Dermis blood vessel endothelial cell (primary cell): ENCODE data around the gene PPP1R37. TPM values are rescaled to one million over a fixed set of nuclear protein-coding genes. Genes with fewer than 3 reads are reported as not detected.

Experiments used
- DNase-seq: peaks from one replicate; pipeline ENCODE4 v3.0.0; 2010
- total RNA-seq: library from RNA; depleted of rRNA; stranded (reverse); fragments of >200 nt; gene quantifications from 2 replicates; pipeline ENCODE4 v1.2.3, GENCODE V29; 2014

Gene PPP1R37
- total RNA-seq, 1 donor from 2014 or later = 39.7 TPM

DNA sequence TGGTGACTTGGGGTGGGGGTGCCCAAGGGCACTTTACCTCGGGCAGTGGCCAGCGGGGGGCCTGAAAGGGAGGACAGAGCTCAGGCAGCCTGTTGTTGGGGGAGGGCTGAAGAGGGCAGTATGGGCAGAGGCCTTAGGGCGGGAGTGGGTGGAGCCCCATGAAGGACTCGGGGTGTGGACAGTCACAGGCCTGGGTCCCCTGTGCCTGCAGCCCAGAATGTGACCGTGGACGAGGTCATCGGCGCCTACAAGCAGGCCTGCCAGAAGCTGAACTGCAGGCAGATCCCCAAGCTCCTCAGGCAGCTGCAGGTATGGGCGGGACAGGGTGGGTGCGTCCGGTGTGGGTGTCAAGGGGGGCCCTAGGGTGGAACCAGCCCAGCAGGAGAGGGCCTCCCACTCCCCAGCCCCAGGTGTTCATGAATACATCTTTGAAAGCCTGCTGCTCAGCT, 45.3 kb downstream of the PPP1R37 start:
- no peak for DNase-seq

DNA sequence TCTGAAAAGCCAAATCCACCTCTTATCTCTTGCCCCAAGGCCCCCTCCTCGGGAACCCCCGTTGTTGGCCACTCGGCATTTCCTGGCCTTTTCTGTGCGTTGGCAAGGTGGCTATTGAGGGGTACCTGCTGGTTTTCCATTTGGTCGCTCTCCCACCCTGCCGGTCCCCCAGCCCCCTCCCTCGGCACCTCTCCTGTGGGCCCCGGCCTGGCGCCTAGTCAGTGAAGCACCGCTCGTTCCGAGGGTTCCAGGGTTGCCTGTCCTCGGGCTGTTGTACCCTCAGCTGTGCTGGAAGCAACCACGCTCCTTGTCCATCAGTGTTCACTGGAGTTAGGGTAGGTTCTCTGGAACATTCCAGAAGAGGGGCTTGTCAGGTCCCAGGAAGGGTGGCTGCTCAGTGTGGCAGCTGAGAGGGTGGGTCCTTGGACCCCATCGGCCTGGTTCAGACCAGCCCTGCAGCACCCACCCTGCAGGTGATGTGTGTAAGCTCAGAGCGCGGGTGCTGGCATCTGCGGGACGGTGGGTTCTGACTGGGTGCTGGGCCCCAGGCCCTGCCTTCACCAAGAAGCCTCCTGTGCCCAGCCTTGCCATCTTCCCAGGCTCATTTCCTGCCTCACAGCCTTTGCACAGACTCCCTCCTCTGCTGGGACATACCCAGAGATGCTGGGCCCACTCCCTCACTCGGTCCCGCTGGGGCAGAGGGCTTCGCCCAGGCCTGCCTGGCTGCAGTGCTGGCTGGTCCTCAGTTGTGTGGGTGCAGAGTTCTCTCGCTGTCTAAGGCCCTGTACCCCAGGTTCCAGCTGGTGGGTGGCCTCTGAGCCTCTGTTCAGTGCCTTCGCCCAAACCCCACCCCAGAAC, 46.5 kb downstream of the PPP1R37 start:
- no peak for DNase-seq

DNA sequence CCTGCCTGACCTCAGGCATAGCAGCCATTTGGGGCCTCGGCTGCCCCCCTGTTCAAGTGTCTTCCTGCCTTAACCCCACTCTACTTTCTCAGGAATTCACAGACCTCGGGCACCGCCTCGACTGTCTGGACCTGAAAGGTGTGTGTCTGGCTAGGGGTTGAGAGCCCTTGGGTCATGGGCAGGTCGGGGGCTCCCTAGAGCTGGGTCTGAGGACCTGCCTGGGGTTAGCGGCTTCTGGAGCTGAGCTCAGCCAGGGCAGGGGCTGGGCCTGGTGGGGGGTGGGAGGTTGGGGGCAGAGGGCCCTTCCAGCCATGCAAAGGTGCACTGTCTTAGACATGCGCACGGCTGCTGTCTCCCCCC, 47.1 kb downstream of the PPP1R37 start:
- no peak for DNase-seq

DNA sequence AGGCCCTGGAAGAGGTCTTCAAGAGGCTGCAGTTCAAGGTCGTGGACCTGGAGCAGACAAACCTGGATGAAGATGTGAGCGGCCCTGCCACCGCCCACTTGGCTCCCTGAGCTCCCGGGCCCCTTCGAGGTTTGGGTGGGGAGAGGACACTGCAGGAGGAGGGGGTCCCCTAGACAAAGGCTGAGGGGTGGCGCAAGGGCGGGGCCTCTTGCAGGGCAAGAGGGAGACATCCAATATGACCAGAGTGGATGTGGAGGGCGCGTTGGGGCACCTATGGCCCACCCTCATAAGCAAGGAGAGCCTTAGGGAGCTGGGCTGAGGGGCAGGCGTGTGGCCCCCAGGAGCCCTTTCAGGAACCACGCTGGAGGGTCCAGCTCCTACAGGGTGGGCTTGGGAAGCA, 47.6 kb downstream of the PPP1R37 start:
- DNase-seq = no peak

DNA sequence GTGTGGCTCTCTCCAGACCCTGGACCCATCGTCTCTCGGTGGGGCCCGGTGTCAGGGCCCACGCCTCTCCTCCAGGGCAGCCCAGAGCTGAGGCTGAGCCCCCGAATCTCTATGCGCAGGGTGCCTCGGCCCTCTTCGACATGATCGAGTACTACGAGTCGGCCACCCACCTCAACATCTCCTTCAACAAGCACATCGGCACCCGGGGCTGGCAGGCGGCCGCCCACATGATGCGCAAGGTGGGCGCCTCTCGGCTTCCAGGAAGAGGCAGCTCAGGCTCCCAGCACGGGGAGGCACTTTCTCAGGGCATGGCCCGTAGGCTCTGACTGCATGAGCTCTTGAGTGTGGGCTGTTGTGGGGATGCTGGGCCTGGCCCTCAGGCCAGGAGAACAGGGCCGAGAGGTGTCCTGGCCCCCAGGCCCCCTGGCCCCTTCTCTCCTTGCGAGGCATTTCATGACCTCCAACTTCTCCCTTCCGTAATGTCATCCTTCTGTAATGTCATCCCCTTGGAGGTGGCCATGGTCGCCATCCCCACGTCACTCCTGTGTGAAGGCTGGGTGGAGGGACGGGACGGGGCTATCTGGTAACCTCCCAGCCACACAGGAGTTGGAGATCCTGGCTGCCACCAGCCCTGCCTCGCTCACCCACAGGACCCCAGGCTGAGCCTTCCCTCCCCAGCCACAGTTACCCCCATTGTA, 48.4 kb downstream of the PPP1R37 start:
- DNase-seq = no peak

DNA sequence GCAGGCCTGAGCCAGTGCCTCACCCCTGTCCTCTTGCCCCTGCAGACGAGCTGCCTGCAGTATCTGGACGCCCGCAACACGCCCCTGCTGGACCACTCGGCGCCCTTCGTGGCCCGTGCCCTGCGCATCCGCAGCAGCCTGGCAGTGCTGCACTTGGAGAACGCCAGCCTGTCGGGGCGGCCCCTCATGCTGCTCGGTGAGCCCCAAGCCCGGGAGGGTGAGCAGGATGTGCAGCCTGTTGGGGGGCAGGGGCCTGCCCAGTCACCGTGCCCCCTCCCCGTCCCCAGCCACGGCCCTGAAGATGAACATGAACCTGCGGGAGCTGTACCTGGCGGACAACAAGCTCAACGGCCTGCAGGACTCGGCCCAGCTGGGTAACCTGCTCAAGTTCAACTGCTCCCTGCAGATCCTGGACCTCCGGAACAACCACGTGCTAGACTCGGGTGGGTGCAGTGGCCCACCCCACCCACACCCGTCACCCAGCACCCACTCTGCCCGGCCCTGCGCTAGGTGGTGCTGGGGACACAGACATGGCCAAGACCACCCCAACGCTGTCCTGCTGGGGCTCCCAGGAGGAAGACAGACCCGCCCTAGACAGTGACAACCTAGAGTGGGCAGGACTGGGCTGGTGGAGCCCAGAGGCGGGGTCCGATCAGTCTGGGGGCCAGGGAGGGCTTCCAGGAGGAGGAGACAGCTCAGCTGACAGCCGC, 49.2 kb downstream of the PPP1R37 start:
- DNase-seq = no peak

DNA sequence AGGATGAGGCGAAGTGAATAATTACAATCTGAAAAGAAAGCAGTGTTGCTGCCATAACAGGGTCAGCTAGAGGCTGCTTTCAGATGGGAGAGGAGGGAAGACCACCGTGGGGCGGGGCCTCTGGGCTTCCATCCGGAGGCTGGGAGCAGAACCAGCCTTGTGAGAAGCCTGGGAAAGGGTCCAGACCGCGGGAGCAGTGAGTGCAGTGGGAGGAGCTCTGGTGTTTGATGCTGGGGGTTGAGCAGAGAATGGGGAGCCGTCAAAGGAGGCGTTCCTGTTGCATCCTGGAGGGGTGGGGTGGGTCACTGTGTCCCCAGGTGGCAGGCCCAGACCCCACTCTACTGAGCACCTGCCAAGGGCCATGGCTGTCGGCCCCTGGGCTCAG, 49.7 kb downstream of the PPP1R37 start:
- DNase-seq = no peak

DNA sequence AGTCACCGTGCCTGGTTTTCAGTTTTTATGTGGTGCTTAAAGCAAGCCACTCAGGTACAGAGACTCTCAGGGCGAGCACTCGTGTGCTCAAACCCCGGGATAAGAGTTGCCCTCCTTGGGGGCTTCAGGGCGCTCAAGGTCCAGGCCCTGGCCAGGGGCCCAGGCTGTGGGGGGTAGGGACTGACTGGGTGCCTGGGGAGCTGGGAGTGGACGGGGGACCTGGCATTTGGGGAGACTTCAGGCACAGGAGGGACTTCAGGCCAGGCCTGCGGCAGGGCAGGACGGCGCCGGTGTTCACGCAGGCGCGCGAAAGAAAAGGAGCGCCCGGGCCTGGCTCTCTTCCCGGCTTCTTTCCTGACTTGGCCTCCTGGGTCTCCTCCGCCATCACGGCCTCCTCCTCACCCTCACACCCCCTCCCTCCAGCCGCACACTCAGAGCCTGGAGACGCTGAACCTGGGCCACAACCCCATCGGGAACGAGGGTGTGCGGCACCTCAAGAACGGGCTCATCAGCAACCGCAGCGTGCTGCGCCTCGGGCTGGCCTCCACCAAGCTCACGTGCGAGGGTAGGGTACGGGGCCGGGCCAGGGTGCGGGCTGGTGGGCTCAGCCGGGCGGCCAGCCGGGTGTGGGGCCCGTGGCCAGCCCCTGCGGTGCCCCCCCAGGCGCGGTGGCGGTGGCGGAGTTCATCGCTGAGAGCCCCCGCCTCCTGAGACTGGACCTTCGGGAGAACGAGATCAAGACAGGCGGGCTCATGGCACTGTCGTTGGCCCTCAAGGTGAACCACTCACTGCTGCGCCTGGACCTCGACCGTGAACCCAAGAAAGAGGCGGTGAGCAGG, 51.7 kb downstream of the PPP1R37 start:
- DNase-seq = no peak

DNA sequence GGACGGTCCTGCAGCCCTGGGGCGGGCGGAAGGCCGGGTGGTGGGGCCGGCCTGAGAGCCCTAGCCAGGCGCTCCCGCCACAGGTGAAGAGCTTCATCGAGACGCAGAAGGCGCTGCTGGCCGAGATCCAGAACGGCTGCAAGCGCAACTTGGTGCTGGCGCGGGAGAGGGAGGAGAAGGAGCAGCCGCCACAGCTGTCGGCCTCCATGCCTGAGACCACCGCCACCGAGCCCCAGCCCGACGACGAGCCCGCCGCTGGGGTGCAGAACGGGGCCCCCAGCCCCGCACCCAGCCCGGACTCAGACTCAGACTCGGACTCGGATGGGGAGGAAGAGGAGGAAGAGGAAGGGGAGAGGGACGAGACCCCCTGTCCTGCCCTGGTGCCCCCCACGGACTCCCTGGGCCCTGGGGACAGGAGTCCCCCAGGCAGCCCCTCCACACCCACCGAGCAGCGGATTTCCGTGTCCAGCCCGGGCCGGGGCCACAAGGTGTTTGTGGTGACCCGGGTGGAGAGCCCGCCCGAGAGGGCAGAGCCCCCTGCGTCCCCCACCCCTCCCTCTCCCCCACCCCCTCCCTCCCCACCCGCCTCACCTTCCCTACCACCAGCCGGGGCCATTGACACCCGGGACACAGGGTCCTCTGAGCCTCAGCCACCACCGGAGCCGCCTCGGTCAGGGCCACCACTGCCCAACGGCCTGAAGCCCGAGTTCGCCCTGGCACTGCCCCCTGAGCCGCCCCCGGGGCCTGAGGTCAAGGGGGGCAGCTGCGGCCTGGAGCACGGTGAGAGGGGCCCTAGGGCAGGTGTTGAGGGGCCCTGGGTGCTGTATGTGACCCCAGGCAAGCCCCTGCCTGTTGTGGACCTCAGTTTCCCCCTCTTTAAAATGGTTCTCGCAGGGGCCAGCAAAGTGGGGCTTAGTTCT, 52.6 kb downstream of the PPP1R37 start:
- DNase-seq = no peak

DNA sequence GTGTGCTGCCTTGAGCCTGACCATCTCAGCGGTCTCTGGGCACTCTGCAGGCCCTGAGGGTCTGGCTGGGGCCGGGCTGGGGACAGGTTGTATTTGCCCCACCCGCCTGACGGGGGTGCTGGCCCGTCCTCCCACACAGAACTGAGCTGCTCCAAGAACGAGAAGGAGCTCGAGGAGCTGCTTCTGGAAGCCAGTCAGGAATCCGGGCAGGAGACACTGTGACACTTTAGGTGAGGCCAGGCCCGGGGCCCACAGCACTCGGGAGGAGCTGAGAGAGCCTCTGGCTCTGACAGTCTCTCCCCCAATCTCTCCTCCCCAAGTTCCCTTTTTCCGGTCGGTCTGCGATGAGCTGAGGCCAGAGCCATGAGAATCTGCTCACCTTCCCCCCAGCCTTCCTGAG, 53.3 kb downstream of the PPP1R37 start:
- DNase-seq = no peak

DNA sequence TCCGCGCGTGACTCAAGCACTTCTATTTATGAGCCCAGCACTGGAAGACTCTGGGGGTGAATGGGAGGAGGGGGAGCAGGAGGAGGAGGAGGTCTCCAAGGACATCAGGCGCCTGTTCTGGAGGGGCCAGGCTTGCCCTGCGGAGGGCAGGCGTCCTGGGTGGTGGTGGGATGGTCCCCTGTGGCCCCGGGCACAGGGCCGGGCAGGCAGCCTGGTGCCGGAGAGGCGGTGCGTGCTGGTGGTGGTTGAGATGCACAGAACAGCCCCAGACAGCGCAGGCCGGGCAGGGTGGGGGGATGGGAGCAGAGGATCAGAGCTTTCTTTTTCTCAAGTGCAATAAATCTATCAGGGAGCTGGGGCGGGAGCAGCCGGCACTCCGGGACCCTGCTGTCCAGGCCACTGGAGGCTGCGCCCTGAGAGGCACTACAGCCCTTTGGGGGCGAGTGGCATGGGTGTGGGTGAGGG, 53.8 kb downstream of the PPP1R37 start:
- no peak for DNase-seq

DNA sequence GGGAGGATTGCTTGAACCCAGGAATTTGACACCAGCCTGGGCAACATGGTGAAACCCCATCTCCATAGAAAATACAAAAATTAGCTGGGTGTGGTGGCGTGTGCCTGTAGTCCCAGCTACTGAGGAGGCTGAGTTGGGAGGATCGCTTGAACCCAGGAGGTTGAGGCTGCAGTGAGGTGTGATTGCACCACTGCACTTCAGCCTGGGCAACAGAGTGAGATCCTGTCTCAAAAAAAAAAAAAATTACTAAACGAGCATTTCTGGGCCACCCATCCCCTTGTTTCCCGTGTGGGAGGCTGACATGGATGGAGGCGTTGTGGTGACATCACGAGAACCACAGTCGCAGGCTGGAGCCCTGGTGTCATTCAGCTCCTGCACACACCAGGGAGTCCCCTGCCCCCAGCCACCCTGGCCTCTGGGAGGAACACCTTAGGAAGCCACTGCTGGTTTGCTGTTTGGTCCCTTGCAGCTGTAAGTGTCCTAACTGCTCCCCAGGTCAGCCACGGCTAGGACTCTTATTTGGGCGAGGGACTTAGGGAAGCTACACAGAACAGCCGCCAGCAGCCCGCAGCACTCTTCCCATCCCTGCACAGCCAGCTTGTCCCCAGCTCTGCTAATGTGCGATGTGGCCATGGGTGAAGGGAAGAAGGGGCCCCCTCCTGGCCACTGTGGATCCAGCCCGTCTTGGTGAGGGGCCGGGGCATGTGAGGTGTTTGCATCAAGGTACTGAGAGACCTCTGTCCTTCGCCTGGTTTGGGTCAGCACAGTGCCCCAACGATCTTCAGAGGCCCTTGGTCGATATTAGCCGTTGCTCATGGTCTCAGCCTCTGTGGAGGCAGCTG, 55.1 kb downstream of the PPP1R37 start:
- no peak for DNase-seq

DNA sequence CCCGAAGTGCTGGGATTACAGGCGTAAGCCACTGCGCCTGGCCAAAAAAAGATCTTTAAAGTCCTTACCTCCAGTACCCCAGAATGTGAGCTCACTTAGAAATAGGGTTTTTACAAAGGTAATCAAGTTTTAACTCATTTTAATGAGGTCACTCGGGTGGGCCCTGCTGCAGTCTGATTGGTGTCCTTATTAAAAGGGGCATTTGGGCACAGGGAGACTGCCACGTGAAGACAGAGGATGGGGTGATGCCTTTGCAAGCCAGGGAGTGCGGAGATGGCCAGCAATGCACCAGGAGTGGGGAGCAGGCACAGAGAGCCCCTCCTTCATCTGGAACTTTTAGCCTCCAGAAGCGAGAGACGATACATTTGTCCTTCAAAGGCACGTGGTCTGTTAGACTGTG, 56.1 kb downstream of the PPP1R37 start:
- DNase-seq = no peak

DNA sequence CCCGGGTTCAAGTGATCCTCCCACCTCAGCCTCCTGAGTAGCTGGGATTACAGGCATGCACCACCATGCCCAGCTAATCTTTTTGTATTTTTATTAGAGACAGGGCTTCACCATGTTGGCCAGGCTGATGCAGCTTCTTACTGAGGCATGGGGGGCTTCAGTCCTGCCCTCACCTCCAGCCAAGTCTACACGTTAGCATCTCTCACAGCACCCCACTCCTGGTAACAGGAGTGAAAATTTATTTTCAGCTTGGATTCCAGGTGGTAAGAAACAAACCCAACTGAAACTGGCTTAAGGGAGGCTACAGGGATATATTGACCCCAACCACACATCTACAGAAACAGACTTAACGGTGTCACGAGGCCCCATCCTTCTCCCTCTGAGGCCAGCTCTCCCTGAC, 57.2 kb downstream of the PPP1R37 start:
- DNase-seq = no peak

DNA sequence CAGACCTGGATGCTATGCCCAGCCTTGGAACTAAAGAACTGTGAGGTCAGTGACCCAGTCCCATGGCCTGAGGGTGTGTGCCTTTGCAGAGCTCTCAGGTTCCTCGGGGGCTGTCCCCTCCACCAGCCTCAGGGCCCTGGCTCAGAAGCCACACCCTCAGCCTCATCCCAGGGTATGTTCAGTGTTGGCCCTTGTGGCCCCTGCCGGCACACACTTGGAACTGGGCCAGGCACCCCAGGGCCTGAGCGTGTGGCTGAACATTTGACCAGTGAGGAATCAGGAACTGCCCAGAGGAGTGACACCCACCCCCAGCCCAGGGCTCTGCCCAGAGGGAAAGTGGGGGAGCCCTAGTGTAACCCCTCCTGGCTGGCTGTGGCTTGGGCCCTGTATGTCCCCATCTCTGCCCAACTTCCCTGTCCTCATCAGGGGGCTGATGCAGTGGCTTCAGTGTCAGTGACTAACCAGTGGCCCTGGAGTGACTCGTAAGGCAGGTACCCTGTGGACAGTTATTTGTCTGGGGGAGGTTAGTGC, 57.8 kb downstream of the PPP1R37 start:
- no peak for DNase-seq

DNA sequence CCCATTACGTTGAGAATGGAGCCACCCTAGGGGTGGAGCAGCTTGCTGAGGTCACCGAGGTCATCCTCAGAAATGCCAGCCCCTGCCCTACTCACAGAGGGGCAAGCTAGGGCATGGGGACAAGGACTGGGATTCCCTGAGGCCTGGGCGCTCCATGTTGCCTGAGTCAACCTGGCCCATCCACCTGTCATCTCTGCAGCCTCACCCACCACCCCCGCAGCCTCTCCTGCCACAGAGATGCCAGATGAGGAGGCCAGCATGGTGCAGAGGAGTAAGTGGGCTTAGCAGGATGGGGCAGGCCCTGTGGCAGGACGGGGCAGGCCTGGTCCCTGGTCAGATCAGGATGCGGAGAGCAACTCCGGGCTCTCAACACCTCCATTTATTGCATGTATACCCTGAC, 58.3 kb downstream of the PPP1R37 start:
- no peak for DNase-seq

DNA sequence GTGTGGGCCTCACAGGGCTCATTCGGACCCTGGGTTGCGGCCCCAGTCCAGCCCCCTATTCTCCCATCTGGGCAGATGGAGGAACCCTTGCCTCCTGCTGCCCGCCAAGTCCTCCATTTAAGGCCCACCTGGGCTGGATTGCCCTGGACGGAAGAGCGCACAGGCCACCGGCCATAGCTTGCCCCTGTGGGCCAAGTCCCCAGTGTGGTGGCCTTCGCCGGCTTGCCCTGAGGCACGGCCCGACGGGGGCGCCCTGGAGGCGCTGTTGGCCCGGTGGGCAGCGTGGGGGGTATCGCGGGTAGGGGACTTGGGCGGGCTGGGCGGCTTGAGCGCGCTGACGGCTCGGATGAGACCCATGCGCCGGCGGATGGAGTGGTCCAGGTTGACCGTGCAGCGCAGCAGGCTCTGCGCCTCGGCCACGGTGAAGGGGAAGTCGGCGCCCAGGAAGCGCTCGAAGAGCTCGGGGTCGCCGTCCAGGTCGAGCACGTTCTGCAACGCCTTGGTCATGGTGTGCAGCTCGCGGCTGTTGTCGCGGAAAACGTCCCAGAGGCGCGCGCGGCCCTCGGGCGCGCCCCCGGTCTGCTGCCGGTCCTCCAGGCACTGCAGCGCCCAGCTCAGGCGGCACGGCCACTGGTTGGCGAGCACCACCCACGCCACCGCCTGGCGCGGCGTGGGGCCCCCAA, 59.0 kb downstream of the PPP1R37 start:
- DNase-seq = no peak

DNA sequence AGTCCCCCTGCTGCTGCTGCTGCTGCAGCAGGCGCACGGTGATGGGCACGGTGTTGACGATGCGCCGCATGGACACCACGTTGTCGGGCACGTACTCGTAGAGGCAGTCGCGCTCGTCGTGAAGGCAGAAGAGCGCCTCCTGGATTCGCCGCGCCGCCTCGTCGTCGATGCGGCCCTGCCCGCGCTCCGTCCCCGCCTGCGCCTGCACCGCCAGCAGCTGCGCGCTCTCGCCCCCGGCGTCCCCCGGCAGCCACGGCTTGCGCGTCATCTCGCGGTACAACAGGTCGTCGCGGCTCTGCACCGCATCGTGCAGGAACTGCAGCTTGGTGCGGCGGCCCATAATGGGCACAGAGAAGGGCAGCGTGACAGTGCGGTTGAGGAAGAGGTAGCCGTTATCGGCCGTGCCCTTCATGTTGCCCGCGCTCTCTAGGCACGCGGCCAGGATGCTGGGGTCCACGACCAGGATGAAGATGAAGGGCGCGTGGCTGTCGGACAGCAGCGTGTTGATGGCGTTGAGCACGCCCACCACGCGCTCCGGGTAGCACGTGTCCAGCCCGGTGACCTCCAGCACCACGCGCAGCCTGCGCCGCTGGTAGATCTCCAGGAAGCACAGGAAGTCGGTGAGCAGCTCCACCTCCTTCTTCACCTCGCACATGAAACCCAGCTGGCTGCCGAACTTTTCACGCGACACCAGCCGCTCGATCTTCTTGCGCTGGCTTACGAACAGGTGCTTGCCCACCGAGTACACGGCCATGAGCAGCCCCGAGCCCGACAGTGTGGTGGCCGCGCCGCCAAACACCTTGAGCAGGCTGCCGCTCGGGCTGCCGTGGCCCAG, 59.7 kb downstream of the PPP1R37 start:
- peak; percentile 64 for DNase-seq
